HPDE6-E6E7 (cell line): ENCODE data around the gene GATD1.

ENCODE experiments used
- DNase-seq: peaks from one replicate; pipeline ENCODE4 v3.0.0; 2011; ENCODE audit warnings: missing footprints; ENCODE audit errors: extremely low spot score

GATD1 gene, protein sequence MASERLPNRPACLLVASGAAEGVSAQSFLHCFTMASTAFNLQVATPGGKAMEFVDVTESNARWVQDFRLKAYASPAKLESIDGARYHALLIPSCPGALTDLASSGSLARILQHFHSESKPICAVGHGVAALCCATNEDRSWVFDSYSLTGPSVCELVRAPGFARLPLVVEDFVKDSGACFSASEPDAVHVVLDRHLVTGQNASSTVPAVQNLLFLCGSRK

DNA sequence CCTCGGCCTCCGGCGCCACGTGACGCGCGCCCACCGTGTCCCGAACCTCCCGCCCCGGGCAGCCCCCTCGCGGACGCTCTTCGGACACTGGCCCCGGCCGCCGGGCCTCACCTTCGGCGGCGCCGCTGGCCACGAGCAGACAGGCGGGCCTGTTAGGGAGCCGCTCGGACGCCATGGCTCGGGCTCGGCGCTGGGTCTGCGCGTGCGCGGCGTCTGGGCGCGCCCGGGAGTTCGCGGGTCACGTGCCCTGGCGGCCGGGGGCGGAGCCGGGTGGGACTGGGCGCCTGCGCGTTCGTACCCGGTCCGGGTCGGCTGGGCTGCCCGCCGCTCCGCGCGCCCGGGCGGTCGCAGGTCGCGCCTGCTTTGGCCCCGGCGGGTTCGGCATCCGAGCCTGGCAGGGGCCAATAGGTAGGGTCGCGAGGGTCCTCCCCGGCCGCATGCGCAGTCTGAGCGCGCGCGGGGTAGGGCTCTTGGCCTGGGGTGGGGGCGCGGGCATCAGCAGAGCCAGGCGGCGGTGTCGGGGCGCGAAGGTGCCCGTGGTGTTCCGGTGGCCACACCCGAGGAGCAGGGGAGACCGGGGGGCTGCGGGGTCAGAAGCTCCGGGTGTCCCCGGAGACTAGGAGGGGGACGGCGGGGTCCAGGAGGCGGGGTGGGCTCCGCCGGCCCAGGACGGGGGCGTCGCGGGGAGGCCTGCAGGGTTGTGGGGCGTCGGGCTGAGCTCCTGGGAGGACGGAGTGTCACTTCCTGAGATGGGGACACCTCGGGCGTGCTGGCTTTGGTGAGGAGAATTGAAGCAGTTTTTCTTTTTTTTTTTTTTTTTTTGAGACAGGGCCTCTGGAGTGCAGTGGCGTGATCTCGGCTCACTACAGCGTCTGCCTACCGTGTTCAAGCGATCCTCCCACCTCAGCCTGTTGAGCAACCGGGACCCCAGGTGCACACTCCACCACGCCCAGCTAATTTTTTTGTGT lies at the start of gene GATD1:
Gene GATD1, minus strand, starts transcription at position 200 of the 968 bp plus-strand sequence. Its CDS starts 25 bp downstream, at position 175.
- peak; percentile 91 for DNase-seq

DNA sequence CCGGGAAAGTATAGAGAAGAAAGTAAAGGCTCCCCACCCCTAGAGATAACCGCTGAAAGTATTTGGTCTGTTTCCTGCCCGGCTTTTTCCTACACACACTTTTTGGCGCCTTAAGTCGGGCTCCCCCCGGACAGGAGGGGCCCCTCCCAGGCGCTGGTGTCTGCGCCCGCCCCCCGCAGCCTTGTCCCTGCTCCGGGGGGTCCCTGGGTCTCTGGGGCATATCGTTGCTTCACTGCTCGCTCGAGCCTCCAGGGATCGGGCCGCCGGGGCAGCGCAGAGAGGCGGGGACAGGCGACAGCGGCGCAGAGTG lies 49.5 kb upstream of the GATD1 start:
- DNase-seq = no peak

DNA sequence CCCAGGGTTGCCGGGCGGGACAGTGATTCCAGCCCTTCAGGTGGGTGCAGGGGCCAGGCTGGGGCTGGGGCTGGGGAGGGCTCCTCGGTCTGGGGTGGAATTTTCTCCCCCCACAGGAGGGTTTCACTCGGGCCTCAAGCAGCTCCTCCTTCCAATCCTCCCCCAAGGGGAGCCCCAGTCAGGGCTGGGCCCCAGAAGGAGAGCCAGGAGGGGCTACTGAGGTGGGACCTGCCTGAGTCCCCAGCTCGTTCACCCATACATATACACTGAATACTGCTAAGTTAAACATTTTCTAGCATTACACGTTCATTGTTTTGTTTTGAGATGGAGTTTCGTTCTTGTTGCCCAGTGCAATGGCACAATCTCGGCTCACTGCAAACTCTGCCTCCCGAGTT lies 48.9 kb upstream of the GATD1 start:
- no peak for DNase-seq

DNA sequence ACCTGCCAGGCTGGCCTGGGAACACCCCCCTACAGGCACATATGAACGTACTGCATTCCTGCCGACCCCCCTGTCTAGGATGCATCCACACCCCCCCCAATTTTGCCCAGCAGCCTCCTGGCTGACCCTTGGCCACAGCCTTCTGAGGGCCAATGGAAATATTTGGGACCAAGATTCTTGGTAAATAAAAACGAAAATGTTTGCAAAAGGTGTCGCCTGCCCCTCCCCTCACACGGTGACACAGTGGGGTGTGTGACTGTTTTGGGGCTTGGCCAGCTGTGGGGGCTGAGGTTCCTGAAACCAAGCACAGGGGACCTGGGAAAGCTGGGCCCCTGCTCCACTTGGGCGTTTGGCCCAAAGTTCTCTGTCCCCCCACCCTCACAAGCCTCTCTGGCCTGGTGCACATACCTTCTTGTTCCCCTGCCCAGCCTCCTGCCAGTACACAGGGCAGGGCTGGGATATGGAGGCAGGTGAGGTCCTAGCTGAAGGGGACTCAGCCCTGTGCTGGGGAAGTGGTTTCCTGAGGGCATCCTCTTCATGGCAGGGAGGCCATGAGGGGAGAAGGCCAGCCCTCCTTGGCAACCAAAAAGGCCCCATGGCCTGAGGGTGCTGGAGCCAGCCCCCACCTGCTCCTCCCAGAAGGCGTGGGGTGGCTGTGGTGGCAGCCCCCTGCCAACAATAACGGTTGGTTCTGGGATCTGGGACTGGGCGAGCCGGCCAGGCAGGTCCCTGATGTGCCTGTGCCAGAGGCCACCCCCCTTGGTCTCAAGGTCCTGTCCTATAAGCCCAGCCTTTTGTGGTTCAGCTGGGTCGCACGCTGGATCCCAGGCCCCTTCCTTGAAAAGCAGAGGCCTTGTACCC lies 48.3 kb upstream of the GATD1 start:
- DNase-seq = no peak

DNA sequence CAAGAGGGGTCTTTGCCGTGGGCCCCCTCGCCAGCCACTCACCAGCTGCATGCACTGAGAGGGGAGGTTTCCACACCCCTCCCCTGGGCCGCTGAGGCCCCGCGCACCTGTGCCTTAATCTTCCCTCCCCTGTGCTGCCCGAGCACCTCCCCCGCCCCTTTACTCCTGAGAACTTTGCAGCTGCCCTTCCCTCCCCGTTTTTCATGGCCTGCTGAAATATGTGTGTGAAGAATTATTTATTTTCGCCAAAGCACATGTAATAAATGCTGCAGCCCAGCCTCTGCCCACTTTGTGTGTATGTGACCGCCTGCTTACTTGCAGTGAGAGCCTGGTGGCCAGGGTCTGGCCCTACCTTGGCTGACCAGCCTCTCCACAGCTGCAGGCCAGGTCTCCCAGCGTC lies 47.7 kb upstream of the GATD1 start:
- no peak for DNase-seq

DNA sequence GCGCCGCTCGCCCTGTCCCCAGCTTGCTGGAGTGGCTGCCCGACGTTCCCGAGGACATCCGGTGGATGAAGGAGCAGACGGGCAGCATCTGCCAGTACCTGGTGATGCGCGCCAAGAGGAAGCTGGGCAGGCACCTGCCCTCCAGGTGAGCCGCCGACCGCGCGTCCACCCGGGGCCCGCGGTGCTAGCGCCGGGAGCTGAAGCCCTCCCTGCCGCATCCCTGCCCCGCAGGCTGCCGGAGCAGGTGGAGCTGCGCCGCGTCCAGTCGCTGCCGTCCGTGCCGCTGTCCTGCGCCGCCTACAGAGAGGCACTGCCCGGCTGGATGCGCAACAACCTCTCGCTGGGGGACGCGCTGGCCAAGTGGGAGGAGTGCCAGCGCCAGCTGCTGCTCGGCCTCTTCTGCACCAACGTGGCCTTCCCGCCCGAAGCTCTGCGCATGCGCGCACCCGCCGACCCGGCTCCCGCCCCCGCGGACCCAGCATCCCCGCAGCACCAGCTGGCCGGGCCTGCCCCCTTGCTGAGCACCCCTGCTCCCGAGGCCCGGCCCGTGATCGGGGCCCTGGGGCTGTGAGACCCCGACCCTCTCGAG lies 47.1 kb upstream of the GATD1 start:
- DNase-seq = no peak

DNA sequence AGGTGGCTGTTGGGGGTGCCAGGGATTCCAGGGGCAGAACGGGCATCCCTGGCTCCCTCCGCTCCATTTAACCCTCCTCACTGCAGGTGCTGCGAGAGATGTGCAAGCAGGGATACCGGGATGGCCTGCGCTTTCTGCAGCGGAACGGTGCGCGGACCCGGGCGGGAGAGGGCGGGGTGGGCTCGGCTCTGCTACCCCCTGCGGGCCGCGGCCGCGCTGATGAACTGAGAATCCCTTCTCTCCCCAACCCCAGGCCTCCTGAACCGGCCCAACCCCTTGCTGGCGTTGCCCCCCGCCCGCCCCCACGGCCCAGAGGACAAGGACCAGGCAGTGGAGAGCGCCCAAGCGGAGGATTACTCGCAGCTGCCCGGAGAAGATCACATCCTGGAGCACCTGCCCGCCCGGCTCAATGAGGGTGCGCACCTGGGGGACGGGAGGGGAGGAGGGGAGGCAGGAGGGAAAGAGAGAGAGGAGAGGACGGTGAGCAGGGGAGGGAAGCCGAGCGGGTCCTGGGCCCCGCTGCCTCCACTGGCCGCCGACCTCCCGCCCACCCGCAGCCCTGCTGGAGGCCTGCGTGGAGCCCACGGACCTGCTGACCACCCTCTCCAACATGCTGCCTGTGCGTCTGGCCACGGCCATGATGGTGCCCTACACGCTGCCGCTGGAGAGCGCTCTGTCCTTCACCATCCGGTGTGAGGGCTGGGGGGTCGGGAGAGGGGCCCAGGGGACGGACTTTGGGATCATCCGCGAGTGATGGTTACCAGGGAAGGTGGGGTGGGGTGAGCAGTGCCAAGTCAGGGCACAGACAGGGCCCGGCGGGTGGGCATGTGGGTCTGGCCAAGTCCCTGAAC lies 46.4 kb upstream of the GATD1 start:
- DNase-seq = no peak

DNA sequence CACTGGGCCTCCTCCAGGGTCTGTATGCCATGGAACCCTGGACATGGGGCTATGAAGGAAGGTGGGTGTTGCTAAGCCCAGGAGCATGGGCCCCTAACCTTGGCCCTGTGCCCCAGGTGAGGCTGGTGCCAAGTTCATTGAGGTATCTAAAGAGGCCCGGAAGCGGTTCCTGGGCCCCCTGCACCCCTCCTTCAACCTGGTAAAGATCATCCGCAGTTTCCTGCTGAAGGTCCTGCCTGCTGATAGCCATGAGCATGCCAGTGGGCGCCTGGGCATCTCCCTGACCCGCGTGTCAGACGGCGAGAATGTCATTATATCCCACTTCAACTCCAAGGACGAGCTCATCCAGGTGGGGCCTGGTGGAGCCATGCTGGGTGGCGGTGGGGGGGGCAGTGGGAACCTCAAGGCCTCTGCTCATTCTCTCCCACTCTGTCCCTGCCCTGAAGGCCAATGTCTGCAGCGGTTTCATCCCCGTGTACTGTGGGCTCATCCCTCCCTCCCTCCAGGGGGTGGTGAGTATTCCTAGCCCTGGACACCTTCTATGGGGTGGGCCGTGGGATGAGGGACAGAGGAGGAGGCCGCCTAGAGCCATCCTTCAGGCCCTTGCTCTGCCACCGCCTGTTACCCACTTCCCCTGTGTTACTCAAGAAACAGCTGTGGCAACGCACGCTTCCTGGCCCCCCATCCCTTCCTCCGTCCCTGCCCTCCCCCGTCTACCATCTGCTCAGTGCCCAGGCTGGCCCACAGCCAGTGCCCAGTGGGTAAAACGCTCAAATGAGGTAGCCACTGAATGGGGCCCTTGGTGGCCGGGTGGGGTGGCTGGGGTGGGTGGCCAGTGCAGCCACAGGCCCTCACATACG lies 44.5 kb upstream of the GATD1 start:
- no peak for DNase-seq

DNA sequence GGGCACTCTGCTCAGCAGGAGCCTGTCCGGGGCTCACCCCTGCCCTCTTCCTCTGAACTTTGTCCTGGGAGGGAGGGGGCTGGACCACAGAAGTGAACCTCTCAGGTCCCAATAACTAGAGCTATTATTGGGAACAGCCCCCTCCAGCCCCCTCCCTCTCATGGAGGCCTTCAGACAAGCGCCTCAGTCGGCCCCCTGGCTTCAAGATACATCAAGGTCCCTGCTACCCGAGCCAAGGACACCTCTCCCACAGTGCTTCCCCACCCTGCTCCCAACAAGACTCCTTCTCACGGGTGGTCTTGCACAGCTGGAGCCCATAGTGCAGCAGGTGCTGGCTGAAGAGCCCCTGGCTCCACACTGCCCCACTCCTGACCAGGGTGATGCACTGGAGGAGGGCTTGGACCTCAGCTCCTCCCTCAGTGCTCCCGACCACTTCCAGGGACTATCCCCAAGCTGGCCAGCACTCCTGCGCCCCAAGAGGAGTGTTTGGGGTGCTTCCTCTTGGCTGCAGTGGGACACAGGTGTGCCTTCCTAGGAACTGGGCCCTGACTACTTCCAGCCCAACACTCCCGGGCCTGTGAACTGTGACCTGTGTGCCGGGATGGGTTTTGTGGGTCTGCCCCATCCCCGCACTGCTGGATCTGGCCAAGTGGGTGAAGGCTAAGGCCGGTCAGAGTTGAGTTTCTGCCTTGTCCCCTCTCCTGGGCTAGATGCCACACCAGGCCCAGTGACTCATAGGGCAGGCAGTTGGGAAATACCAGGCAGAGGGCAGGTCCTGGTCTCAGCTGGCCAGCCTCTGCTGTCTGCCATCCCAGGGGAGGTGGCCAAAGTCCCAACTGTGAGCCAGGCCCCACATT lies 43.6 kb upstream of the GATD1 start:
- no peak for DNase-seq

DNA sequence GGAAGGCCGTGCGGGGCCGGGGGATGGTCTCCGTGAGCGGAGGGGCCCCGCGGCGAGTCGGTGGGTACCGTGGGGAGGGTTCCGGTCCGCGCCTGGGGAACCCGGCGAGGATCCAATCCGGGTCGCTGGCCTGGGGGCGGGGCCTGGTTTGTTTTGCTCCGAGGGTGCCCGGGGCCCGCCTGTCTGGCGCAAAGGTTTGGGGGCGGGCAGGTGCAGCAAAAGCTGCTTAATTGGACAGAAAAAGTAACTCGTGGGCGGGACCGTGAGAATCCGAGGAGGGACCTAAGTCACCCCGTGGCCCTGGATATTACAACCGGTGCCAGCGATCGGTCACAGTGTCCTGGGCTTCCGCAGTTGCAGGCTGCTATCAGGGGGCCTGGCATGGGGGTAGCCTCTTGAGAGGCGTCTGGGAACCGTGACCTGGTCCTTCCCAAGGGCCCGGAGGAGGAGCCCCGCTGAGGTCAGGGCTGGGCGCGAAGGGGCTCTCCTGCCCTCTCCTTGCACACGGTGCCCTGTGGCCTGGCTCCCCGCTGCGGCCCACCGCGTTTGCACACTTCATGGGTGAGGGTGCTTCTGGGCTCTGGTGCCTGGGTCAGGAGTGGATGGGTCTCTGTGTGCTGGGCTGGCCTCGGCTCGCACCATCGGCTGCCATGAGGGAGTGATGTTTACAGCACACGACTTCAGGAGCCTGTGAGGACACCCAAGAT lies 42.8 kb upstream of the GATD1 start:
- no peak for DNase-seq

DNA sequence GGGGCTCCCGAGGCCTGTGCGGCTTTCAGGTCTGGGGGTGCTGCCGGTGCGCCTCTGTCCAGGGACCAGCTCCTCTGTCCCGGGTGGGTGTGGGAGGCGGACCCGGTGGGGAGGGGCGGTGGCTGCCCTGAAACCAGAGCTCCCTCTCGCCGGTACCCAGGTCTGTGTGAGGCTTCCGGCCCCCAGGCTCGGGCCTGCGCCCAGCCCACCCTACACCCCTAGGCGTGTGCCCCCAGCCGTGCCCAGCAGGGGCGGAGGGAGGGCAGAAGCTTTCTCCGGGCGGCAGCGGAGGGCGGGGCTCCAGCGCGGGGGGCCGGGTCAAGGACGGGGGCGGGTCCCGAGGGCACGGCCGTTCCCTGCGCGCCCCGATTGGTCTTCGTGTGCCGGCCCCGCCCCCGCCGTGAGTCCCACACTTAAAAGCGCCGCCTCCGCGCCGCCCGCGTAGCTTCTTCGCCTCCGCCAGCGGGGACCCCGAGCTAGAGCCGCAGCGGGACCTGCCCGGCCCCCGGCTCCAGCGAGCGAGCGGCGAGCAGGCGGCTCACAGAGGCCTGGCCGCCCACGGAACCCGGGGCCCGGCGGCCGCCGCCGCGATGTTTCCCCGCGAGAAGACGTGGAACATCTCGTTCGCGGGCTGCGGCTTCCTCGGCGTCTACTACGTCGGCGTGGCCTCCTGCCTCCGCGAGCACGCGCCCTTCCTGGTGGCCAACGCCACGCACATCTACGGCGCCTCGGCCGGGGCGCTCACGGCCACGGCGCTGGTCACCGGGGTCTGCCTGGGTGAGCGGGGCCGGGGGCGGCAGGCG lies 42.0 kb upstream of the GATD1 start:
- DNase-seq = no peak

DNA sequence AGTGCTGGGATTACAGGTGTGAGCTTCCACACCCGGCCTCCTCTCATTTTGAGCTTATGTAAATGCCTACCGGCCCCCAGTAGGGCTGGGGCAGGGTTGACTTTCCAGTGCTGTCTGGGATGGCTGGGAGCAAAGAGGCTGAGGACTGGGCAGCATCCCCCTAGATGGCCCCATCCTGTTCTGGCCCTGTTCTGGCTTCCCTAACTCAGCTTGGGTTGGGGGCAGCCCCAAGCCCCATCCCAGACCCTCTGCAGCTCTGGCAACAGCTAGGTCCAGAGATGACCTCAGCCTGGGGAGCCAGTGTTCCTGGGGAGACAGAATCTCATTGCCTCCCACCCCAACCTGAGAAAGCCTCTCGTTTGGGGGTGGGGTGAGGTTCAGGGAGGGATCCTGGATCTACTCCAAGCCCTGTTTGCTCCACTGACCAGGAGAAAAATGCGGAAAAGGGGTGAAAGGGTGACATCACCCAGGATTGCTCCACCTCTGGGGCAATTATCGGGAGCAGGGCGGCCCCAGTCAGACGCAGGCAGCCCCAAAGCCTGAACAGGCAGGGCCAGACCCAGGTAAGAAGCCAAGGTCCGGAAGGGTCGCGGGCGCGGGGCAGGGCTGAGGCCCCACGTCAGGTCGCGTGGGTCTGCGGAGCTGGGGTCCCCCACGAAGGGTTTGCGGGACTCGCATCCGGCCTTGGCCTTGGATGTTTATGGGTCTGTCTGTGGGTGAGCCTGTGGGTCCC lies 41.3 kb upstream of the GATD1 start, which contains the start of gene PNPLA2:
Gene PNPLA2, plus strand, starts transcription at position 519 of the 733 bp plus-strand sequence. CDS start 805 bp downstream, outside the sequence.
- peak; percentile 70 for DNase-seq

DNA sequence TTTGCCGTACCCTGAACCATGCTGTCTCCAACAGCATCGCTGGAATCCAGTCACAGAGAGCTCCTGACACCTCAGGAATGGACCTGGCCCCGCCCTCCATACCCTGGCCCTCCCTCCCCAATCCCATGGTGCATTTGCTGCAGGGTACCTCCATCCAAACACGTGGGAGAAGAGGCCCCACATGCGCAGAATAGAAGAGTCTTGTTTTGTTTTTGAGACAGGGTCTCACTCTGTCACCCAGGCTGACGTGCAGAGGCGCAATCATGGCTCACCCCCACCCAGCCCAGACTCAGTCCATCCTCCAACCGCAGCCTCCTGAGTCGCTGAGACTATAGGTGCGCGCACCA lies 39.1 kb upstream of the GATD1 start:
- no peak for DNase-seq

DNA sequence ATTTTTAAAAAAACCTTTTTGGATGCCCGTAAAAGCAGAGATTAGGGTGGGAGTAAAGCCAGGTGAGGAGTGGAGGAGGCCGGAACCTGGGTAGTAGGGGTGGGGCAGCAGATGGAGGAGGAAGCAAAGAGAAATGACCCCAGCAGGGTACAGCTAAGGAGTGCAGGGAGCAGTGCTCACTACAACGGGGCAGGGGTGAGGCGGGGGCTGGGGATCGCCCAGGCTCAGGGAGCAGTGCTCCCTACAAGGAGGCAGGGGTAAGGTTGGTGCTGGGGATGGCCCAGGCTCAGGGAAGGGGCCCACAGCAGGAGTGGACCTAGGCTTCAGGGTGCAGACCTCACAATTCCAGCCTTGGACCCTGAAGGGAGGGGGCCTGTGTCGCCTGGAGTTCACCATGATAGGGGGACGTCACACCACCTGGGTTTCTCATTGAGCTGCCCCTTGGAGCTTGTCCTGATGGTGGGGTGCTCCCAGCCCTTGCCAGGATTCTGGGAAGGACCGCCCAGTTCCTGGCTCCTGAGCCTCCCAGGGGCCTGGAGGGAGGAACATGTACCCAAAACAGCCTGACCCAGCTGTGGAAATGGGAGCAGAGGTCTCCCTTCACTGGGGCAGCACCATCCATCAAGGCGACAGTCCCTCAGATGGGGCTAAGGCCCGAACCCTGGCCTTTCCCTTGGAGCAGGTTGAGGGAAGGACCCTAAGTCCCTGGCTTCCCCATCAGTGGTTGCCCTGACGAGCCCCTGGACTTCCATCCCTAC lies 38.6 kb upstream of the GATD1 start:
- DNase-seq = no peak

DNA sequence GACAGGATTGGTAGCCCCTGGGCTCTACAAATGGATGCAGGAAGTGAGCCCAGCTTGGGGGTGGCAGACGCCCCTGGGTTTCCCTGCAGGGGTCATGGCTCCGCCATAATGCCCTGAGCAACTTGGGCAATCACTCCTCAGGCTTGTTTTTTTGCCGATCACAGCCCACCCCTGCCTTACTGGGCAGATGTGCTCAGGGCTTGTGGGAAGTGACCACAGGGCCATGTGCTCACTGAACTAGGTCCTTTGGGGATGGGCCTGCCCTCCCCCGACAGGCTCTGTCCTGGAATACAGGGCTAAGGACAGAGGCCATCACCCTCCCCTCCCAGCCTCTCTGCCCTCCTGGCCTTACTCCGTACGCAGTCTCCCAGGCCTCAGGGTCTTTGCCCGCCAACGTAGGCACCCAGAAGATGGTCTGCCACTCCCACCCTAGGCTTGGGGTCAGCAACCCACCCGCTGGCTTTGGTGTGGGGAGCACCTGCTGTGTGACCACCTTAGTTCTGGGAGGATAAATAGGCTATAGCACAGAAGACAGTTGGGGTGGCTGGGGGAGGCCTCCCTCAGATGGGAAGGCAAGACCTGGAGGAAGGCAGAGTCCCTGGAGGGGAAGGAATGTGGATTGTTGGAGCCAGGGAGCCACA lies 36.3 kb upstream of the GATD1 start:
- no peak for DNase-seq

DNA sequence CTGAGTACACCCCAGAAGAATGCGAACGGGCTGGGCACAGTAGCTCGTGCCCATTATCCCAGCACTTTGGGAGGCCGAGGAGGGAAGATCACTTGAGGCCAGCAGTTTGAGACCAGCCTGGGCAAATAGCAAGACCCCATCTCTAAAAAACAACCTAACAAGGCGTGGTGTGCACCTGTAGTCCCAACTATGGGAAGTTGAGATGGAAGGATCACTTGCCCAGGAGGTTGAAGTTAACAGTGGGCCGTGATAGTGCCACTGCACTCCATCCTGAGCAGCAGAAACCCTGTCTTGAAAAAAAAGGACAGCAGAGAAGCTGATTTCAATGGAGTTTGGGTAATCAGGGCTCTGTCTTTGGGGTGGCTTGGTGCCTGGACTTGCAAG lies 35.8 kb upstream of the GATD1 start:
- no peak for DNase-seq
